Skin of body (tissue), 2 donors: ENCODE measurements around the gene ETV6. TPM values are rescaled to one million over a fixed set of nuclear protein-coding genes. Genes with fewer than 3 reads are reported as not detected.

ENCODE experiments used
- DNase-seq: peaks from one replicate; lab custom pipeline; 2025; lab: John Stamatoyannopoulos, UW
- total RNA-seq: library from RNA; depleted of rRNA; stranded (reverse); fragments of >200 nt; gene quantifications from one replicate; pipeline ENCODE4 v1.2.3, GENCODE V29; 2014

Gene ETV6
- total RNA-seq, 1 donor from 2014 or later, result 9.0 TPM

GRCh38 chr12:11642785-11643184 is 6.7 kb upstream of the ETV6 start:
- no peak for DNase-seq

DNA sequence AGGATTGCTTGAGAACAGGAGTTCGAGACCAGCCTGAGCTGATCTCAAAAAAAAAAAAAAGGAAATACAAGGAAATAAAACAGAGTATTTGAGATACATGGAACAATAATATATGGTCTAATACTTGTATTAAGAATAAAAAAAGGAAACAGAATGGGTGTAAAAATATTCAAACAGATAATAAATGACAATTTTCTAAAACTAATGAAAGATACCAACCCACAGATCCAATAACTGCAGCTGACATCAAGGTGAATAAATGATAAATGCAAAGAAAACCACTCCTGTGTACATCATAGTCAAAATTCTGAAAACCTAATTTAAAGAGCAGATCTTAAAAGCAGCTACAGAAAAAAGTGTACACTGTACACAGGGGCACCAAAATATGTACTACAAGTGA is 4.1 kb upstream of the ETV6 start:
- DNase-seq, result no peak

DNA sequence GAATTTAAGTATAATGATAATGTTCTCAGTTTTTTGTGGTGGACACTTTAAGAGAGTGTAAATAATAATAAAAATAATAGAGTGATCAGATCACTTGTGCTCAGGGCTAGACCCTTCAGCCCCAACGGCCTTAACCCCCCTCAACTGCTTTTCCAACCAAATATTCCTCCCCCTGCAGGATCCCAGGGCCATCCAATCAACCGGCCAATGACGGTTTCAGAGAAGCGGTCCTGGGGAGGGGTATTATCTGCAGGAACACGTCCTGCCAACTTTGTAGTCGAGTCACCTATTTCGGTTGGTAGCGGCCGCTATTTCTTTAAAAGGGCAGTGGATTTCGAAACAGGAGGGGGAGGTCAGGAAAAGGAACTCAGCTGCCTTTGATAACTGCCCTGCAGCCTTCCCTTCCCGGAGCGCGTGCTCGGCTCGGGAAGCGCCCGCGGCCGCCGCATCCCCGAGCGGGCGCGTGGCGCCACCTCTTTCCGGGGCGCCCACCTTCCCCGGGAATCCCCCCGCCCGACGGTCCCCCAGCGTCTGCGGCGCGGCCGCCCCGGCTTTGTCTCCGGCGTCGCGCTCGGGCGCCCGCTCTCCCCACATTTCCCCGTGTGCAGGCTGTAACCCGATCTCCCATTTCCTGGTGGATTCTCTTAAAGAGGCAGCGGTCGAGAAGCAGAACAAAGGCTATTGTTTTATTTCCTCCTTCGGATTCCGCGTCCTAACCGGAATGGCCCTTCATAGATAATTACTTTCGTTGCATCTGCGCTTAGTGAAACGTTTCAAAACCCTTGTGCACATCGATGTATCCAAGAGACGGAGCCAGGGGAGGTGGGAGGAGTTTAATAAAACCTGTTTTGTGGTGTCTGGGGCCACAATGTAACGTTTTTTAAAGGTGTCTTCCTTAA is 711 bp upstream of the ETV6 start:
- DNase-seq, result peak; percentile 92

- DNase-seq, result peak; percentile 43
Observed at GRCh38 chr12:11650286-11651281, 1.1 kb downstream of the ETV6 start.

DNA sequence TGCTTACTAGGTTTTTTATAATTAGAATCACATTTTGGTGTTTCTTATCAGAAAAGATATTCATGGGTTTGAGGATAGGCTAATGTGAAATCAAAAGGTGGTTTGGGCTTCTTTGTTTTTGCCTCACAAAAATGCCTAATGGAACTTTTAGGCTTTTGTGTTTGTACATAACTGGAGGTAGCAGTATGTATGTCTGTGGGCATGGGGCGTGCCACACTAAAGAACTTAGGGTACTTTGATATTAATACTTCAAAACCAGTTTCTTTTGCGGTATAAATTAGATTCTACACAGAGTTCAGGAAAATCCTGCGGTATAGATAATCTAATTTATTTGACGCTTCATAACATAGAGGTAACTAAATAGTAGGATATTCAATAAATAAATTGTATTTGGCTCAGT is 1.9 kb downstream of the ETV6 start:
- DNase-seq, result no peak

DNA sequence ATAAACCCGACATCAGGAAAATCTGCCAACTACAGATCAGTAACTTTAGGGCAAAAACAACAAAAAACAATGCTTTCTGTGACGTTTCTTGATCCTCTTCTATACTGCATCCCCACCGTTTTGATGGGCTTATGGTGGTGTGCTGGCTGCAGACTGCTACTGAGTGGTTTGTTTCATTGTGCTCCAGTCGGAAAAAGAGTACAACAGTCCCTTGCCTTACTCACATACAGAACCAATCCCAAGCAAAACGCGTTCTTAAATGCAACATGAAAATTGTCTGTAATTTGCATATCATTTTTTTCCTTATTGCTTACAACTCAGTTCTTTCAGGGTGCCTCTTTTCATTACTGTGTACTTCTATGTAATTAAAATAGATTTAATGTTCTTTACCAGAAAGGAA is 2.3 kb downstream of the ETV6 start:
- no peak for DNase-seq

DNA sequence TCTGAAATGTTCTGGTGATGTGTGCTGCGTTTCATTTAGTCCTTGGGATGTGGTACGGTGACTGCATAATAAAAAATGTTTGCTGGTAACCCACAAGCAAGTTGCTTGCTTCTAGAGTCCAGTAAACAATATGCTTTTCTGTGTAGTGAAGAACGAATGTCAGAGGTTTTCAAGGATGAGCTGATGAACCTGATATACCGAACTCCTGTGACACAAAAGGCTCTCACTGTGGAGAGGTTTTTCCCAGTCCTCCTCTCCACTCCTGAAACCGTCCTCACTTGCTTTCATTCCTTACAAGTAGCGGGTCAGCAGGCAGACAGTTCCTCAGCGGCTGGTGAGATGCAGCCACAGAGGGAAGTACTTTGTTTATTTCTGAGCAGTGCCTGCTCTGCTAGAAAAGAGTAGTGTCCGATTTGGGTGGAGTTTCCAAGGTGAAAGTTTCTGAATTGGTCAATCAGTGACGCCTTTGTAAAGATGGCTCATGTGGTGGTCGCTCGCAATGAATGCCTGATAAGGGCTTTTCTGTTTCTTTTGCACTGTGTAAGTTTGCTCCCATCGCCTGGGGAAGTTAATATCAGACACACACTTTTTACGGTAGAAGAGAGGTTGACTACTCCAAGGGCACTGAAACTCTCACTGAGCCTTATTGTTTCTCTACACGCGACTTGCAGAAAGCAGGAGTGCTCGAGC is 3.0 kb downstream of the ETV6 start:
- DNase-seq, result peak; percentile 4

- DNase-seq, result no peak
Observed at GRCh38 chr12:11653215-11653753, 3.8 kb downstream of the ETV6 start.

- no peak for DNase-seq
Observed at GRCh38 chr12:11654338-11654737, 4.9 kb downstream of the ETV6 start.

DNA sequence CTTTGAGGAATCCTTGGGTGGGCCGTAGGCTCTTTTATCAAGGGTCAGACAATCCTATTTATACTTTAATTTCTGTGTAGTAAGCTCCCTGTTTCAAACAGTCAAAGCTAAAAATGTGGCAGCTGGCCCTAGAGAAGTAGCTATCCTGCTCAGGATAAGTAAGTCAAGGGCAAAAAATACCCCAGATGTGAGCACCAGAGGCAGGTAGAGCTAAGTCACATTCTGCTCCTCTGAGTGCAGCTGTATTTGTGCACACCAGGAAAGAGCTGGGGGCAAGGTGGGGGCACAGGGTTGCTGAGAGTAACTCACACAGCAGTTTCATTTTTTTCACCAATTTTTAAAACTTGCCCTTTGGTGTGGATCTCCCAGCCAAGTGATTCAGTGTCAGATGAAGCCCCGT is 5.3 kb downstream of the ETV6 start:
- DNase-seq, result no peak

- DNase-seq, result no peak
Observed at GRCh38 chr12:11655842-11656241, 6.4 kb downstream of the ETV6 start.

DNA sequence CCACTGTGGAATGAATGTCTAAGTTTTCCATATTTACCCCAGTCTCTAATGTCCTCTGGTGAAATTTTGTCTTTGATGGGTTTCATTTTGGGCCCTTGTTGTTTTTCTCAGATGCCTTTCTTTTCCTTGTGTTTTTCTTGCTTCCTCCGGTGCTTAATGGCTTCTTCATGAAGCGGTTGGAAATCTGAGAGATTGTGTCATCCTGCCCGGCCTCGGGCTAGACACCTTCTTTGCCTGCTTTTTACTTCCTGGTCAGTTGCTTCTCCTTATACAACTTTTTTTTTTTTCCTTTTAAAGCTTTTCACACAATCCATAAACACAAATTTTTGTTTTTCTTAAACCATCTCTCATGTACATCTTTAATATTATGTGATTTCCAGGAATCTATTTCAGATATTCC is 7.1 kb downstream of the ETV6 start:
- no peak for DNase-seq

- DNase-seq, result no peak
Observed at GRCh38 chr12:11657511-11657910, 8.0 kb downstream of the ETV6 start.

GRCh38 chr12:11658791-11659190 is 9.3 kb downstream of the ETV6 start:
- DNase-seq, result no peak

- no peak for DNase-seq
Observed at GRCh38 chr12:11660624-11661023, 11.2 kb downstream of the ETV6 start.

- no peak for DNase-seq
Observed at GRCh38 chr12:11661491-11662089, 12.1 kb downstream of the ETV6 start.

DNA sequence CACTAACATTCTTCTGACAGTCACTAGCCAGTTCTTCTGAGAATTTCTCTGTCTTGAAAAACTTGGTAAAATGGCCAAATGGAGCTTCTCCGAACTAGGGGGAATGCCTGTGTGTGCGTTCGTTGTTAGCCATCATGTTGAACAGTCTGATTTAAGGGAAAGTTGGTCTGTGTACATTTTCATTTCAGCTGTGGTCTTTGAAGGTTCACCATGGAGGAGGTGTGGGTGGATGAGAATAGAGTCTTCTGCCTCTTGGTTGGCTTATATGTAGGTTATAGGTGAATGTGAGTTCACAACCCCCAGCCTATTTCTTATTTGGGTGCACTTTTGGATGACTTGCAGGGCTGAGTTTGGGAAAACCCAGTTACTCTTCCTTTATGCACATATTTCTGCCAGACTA is 12.9 kb downstream of the ETV6 start:
- no peak for DNase-seq

- DNase-seq, result no peak
Observed at GRCh38 chr12:11663130-11663529, 13.7 kb downstream of the ETV6 start.

- no peak for DNase-seq
Observed at GRCh38 chr12:11664101-11664500, 14.6 kb downstream of the ETV6 start.

GRCh38 chr12:11666131-11667050 is 16.9 kb downstream of the ETV6 start:
- DNase-seq, result no peak
